Activated gamma-delta T cell treated with anti-CD3 and anti-CD28 coated beads, Interleukin-2, amount 50 U/mL, for 16 hours (primary cell): ENCODE measurements around the gene VWF.

Source experiments
- DNase-seq: peaks from one replicate; pipeline ENCODE4 v3.0.0-alpha.2; 2020; ENCODE audit warnings: low read depth

The VWF gene

DNA sequence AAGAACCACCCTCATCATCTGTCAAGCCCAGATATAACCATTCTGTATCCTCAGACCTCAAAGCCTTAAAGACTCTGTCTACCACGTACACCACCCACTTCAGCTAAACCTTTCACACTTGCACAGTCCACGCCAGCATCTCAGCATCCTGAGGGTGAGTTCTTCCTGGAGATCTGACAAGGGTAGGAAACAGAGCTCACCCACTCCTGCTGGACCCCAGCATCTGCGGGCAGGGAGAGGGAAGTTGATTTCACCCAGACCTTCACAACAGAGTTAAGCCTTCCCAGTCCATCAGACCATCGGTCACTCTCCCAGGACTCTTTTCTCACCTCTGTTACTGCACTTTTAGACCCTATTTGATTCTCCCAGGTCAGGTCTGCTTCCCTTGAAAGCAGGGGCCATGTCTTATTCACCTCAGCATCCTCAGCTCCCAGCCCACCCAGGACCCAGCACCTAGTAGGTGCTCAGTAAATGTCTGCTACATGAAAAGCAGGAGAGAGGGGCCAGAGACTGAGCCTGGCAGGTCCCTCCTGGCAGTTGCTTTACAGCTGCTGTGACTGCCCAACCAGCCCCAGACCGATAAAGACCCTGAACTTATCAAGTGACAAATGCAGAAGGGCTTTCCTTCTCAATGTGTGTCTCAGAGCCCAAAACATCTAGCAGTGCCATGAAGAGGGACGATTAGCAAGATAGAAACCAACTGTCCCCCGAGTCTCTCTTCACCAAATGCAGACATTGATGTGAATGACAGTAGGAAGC, 213.5 kb downstream of the VWF start:
- DNase-seq, result no peak

- DNase-seq, result no peak
Measured at GRCh38 chr12:5909560-5909959, 214.9 kb downstream of the VWF start.

GRCh38 chr12:5908251-5908650, 216.2 kb downstream of the VWF start:
- no peak for DNase-seq

- DNase-seq, result no peak
Measured at GRCh38 chr12:5907807-5908206, 216.7 kb downstream of the VWF start.

DNA sequence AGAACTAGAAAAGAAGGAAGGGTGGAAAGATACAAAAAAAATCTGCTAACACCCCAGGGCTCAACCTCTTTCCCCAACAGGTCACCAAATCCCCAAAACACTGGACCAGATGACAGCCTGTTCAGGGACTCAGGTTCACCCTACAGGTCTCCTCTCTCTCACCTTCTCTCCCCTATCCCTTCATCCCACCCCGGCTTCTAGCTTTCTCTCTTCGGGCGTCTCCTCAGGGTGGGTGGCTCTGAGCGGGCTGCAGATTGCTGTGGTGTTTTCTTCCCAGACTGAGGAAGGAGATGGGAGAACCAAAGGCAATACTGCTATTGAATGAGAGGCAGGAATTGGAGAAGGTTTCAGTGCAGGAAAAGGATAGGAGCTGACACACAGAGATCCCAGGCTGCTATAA, 218.7 kb downstream of the VWF start:
- DNase-seq, result no peak

DNA sequence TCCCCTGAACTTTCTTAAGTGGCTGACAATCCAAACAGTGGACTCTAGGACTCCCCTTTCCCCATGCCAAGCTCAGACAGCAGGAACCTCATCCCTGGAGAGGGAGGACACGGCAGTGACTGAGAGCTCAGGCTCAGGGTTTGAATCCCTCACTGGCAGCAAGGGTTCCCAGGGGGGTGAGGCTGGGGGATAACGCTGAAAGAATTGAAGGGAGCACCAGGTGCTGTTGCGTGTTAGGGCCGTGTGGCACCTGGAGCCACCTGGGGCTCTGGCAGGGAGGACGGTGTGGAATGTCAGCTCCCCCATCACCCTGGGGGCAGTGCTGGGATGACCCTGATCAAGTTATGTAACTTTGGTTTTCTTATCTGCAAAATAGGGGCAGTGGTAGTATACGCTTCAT, 219.5 kb downstream of the VWF start:
- no peak for DNase-seq

DNA sequence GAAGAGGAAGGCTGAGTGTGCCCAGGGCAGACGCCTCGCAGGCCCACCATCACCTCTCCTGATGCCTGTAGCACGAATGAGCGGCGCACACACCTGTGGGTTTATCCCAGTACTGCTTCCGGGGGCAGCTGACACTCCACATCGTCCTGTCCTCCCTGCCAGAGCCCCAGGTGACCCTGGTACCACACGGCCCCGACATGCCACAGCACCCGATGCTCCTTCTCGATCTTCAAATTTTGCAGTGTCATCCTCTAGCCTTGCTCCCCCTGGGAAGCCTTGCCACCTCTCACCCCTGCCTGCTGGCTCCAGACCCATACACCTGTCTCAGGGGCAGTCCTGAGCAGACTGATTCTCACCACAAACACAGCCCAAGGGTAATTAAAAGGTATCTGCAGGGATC, 220.0 kb downstream of the VWF start:
- no peak for DNase-seq

- no peak for DNase-seq
Measured at GRCh38 chr12:5902736-5903135, 221.7 kb downstream of the VWF start.

DNA sequence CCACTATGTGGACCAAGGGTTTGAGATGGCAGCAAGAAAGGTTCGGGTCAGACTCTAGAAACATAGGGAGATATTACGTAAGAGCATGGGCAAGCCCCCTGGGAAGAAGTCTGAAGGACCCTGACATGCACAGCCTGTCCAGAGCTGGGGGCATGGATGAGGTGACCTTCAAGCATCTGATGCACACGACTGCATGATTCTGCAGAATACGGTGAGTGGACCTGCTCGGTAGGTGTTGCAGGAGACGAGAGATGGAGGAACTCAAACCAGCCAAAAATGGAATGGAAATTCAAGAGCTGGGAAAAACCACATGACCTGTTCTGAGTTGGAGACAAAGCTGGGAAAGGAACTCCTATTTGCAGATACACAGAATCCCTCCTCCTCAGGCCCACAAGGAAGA, 223.1 kb downstream of the VWF start:
- no peak for DNase-seq

- DNase-seq, result no peak
Measured at GRCh38 chr12:5900533-5901205, 223.8 kb downstream of the VWF start.

DNA sequence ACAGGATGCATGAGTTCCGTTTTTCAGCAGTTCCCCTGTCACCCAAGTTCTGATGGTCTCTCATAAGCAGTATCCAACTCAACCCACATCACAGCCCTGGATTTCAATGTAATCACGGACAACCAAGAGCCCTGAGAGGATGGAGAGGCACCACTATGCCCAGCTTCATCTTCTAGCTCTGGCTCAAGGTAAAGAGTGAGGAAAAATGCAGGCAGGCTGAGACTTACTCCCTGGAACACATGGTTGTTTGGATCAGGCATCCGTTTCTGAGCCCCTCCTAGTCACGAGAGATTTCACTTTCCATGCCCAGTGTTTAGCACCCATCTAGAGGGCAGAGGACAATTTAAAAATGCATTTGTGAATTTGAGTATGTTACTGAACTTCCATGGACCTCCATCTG, 224.4 kb downstream of the VWF start:
- no peak for DNase-seq

GRCh38 chr12:5899675-5900074, 224.8 kb downstream of the VWF start:
- no peak for DNase-seq

DNA sequence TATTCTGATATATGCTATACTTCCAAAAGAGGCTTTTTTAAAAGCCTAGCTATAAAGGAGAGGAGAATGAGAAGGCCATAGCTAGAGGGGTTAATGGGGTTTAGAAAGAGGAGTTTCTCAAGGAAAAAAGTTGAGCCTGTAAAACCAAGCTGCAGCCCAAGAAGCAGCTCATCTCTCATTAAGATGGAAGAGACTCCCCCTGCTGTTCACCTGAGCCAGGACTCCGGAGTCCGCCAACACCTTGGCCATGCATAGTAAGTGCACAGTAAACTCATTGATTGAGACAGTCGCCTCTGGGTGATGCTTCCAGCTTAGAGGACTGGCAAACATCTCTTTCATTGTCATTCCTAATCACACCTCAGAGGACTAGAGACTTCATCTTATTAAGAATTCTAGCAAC, 225.6 kb downstream of the VWF start:
- no peak for DNase-seq
